IMR-90 (cell line): ENCODE results near the gene NLGN1. TPM values are rescaled to one million over a fixed set of nuclear protein-coding genes. Genes with fewer than 3 reads are reported as not detected.

Source experiments
- ATAC-seq: fragments of 200-7000 bp; cut with Tn5 transposase; 2 replicates; pipeline ENCODE4 v1.9.1; 2020; ENCODE audit warnings: low read depth, mild to moderate bottlenecking, moderate library complexity
- BruUV-seq: library from RNA; stranded (reverse); fragments of 400-500 nt; replicated peaks from 2 replicates; lab custom pipeline; 2021; lab: Mats Ljungman, UMichigan
- CTCF ChIA-PET: fragments of 300-600 bp; formaldehyde crosslinking; extraction: SDS; loops from one replicate; lab custom pipeline; 2021; ENCODE audit warnings: antibody characterized with exemption; lab: Yijun Ruan, JAX
- POLR2A ChIA-PET: fragments of 300-600 bp; sonication (Branson Sonifier 250); formaldehyde crosslinking; loops from one replicate; lab custom pipeline; 2022; ENCODE audit warnings: antibody characterized with exemption; ENCODE audit not compliant: unreplicated experiment; lab: Charles Lee
- DNase-seq: peaks from one replicate; pipeline ENCODE4 v3.0.0; 2013
- H2AFZ ChIP-seq: replicated peaks from 2 replicates; pipeline ENCODE3; 2013; ENCODE audit warnings: low read length, mild to moderate bottlenecking; ENCODE audit not compliant: poor library complexity
- H2AK5ac ChIP-seq: 2 replicates; pipeline ENCODE4 v1.6.1; 2013; ENCODE audit warnings: low read depth, low read length, inconsistent platforms
- H2AK9ac ChIP-seq: replicated peaks from 2 replicates; pipeline ENCODE3; 2013; ENCODE audit warnings: mild to moderate bottlenecking, low read depth, low read length, moderate library complexity; ENCODE audit not compliant: poor library complexity
- H2BK120ac ChIP-seq: 2 replicates; pipeline ENCODE4 v1.6.1; 2013; ENCODE audit warnings: low read depth, low read length, inconsistent platforms
- H2BK15ac ChIP-seq: 3 replicates; pipeline ENCODE4 v1.6.1; 2013; ENCODE audit warnings: low read depth, low read length, inconsistent platforms
- H2BK20ac ChIP-seq: 2 replicates; pipeline ENCODE4 v1.6.1; 2013; ENCODE audit warnings: low read depth, mild to moderate bottlenecking, inconsistent platforms, low read length, moderate library complexity
- H2BK5ac ChIP-seq: 2 replicates; pipeline ENCODE4 v1.6.1; 2013; ENCODE audit warnings: mild to moderate bottlenecking, low read depth, low read length, inconsistent platforms; ENCODE audit not compliant: poor library complexity, severe bottlenecking
- H3K14ac ChIP-seq: replicated peaks from 2 replicates; pipeline ENCODE4 v1.6.1; 2013; ENCODE audit warnings: low read depth, low read length, inconsistent platforms
- H3K18ac ChIP-seq: 2 replicates; pipeline ENCODE4 v1.6.1; 2013; ENCODE audit warnings: low read depth, low read length, control low read depth
- H3K23ac ChIP-seq: 2 replicates; pipeline ENCODE4 v1.6.1; 2013; ENCODE audit warnings: low read depth, low read length, inconsistent platforms
- H3K27ac ChIP-seq: 2 replicates; pipeline ENCODE4 v1.5.1; 2013; ENCODE audit warnings: mild to moderate bottlenecking, control low read depth, low read length; ENCODE audit not compliant: insufficient read depth
- H3K27me3 ChIP-seq: 2 replicates; pipeline ENCODE4 v1.6.1; 2013; ENCODE audit warnings: low read length; ENCODE audit not compliant: control insufficient read depth, insufficient read depth
- H3K36me3 ChIP-seq: 2 replicates; pipeline ENCODE4 v1.6.1; 2013; ENCODE audit warnings: low read length, mixed read lengths; ENCODE audit not compliant: control insufficient read depth, insufficient read depth
- H3K4ac ChIP-seq: 2 replicates; pipeline ENCODE4 v1.6.1; 2013; ENCODE audit warnings: low read depth, low read length, inconsistent platforms
- H3K4me1 ChIP-seq: 2 replicates; pipeline ENCODE4 v1.6.1; 2013; ENCODE audit warnings: low read length, mixed read lengths; ENCODE audit not compliant: control insufficient read depth, insufficient read depth
- H3K4me2 ChIP-seq: 2 replicates; pipeline ENCODE4 v1.6.1; 2013; ENCODE audit warnings: low read depth, mild to moderate bottlenecking, control low read depth, low read length, moderate library complexity
- H3K4me3 ChIP-seq: 2 replicates; pipeline ENCODE4 v1.5.1; 2013; ENCODE audit warnings: low read depth, mild to moderate bottlenecking, control low read depth, low read length, moderate library complexity; ENCODE audit not compliant: insufficient read depth
- H3K56ac ChIP-seq: 2 replicates; pipeline ENCODE4 v1.6.1; 2013; ENCODE audit warnings: low read length, inconsistent platforms; ENCODE audit not compliant: insufficient read depth; ENCODE audit errors: extremely low read depth
- H3K79me1 ChIP-seq, 2 experiments: 2 replicates each; pipeline ENCODE4 v1.6.1; 2013; ENCODE audit warnings: low read length in 2 of 2, inconsistent platforms in 1 of 2, low read depth in 1 of 2
- H3K9ac ChIP-seq: 2 replicates; pipeline ENCODE4 v1.6.1; 2013; ENCODE audit warnings: low read depth, low read length, control low read depth
- H3K9me1 ChIP-seq: 2 replicates; pipeline ENCODE4 v1.6.1; 2013; ENCODE audit warnings: low read length, inconsistent platforms; ENCODE audit not compliant: insufficient read depth
- H3K9me3 ChIP-seq: 2 replicates; pipeline ENCODE4 v1.6.1; 2013; ENCODE audit warnings: low read length; ENCODE audit not compliant: control insufficient read depth, insufficient read depth
- H4K20me1 ChIP-seq: 2 replicates; pipeline ENCODE4 v1.6.1; 2013; ENCODE audit warnings: low read length, inconsistent platforms; ENCODE audit not compliant: insufficient read depth
- H4K5ac ChIP-seq: 2 replicates; pipeline ENCODE4 v1.6.1; 2013; ENCODE audit warnings: mild to moderate bottlenecking, low read depth, low read length, control low read depth
- H4K8ac ChIP-seq, 2 experiments: 2 replicates each; pipeline ENCODE4 v1.6.1; 2013; ENCODE audit warnings: low read depth in 2 of 2, low read length in 2 of 2, control low read depth in 1 of 2, inconsistent platforms in 1 of 2
- H4K91ac ChIP-seq: 2 replicates; pipeline ENCODE4 v1.6.1; 2013; ENCODE audit warnings: low read depth, low read length, inconsistent platforms; ENCODE audit not compliant: insufficient read depth
- RCOR1 ChIP-seq: IDR thresholded peaks from 2 replicates; pipeline ENCODE4 v1.6.1; 2012; ENCODE audit warnings: mild to moderate bottlenecking, low read length, improper control_type of control experiment; ENCODE audit not compliant: insufficient replicate concordance
- SMC3 ChIP-seq: fragments of 150-350 bp; IDR thresholded peaks from 2 replicates; pipeline ENCODE4 v1.6.1; 2016; ENCODE audit warnings: low read depth, mild to moderate bottlenecking, antibody characterized with exemption, low read length, moderate library complexity
- WGBS, 2 experiments: methylation state at CpG; one replicate each; pipeline versions ENCODE4 v1.1.5 to v1.1.7; 2013; ENCODE audit warnings: missing lambda C conversion rate in 2 of 2; ENCODE audit not compliant: insufficient read length in 1 of 2; ENCODE audit errors: extremely low coverage in 2 of 2; 5-methylcytosine and 5-hydroxymethylcytosine counted together
- dilution Hi-C: fragments of 300-500 bp; cut with HindIII; formaldehyde crosslinking; loops from one replicate; pipeline ENCODE4 v1.14.3; 2018; ENCODE audit warnings: low sequenced_read_pairs; ENCODE audit not compliant: unreplicated experiment
- in situ Hi-C: fragments of 300-500 bp; cut with MboI; formaldehyde crosslinking; loops from 3 replicates; pipeline ENCODE4 v1.14.3; 2019; ENCODE audit warnings: low sequenced_read_pairs, inconsistent platforms, mixed read lengths
- intact Hi-C: fragments of 100-400 bp; cut with micrococcal nuclease; formaldehyde crosslinking; loops from 2 replicates; pipeline ENCODE4 v1.10.0; 2022
- polyA plus RNA-seq, 3 experiments: library from polyadenylated mRNA; depleted of rRNA; stranded (reverse); fragments of >200 nt; gene quantifications; 2 replicates each; pipeline ENCODE4 v1.2.3, GENCODE V29; 2012; ENCODE audit warnings: low replicate concordance in 1 of 3
- total RNA-seq: library from RNA; depleted of rRNA; stranded (reverse); fragments of >200 nt; gene quantifications from 2 replicates; pipeline ENCODE4 v1.2.3, GENCODE V29; 2012
- TF ChIP-seq, protein P1 (sequence below): fragments of 150-350 bp; IDR thresholded peaks from 2 replicates; pipeline ENCODE4 v1.6.1; 2017; ENCODE audit warnings: mild to moderate bottlenecking, antibody characterized with exemption, low read length, low read depth

The NLGN1 gene
- total and polyA plus RNA-seq, 2 of the 4 experiments (the other 2 are of a cell fraction), result 1.8 to 12.5 TPM

DNA sequence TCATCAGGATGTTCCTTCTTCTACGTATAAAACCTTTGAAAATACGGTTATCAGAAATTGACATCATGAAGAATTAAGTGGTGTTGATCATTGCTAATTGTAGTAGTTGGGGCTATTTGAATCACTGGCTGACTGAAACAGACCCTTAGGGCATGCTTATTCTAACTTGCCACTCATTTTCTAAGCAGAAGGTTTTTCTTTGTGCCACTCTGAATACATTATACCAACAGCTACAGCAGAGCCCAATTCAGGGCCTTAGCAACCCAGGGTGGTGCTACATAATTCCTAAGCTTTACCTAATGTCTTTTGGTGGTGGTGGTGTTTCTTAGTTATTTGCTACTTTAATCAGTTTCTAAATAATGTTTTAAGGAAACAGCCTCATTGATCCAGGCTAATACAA is 524.2 kb downstream of the NLGN1 start:
- H3K27ac ChIP-seq, result no peak overlapping the region
- H2BK15ac ChIP-seq, result no peak overlapping the region
- H3K4me2 ChIP-seq, result no peak overlapping the region
- no peaks in the 10 kb centered on the region for H3K9me3 ChIP-seq
- no peak overlapping the region for H3K23ac ChIP-seq
- no peak overlapping the region for H2BK20ac ChIP-seq
- H3K14ac ChIP-seq, result no peak overlapping the region
- dilution Hi-C loops, result no loop called here
- H3K56ac ChIP-seq, result no peak overlapping the region
- H3K27me3 ChIP-seq, result no peaks in the 10 kb centered on the region
- POLR2A ChIA-PET, result no interaction called here
- CTCF ChIA-PET, result no interaction called here
- no peak overlapping the region for H3K9ac ChIP-seq
- H3K4ac ChIP-seq, result no peak overlapping the region
- no peak overlapping the region for H2BK120ac ChIP-seq
- BruUV-seq, result no TSS peak
- no peak for TF ChIP-seq RCOR1
- TF ChIP-seq, protein P1, sequence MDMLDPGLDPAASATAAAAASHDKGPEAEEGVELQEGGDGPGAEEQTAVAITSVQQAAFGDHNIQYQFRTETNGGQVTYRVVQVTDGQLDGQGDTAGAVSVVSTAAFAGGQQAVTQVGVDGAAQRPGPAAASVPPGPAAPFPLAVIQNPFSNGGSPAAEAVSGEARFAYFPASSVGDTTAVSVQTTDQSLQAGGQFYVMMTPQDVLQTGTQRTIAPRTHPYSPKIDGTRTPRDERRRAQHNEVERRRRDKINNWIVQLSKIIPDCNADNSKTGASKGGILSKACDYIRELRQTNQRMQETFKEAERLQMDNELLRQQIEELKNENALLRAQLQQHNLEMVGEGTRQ, result no peak
- no peak for TF ChIP-seq SMC3
- intact Hi-C loops, result no loop called here
- H3K18ac ChIP-seq, result no peak overlapping the region
- ATAC-seq, result no peak
- WGBS, 2 experiments, result no CpG with 5 or more reads among the region's 2 CpGs
- H2BK5ac ChIP-seq, result no peak overlapping the region
- H3K36me3 ChIP-seq, result no peaks in the 10 kb centered on the region
- no peak overlapping the region for H3K4me3 ChIP-seq
- no peak for DNase-seq
- no peaks in the 10 kb centered on the region for H4K20me1 ChIP-seq
- no peak overlapping the region for H2AFZ ChIP-seq
- no peaks in the 10 kb centered on the region for H3K9me1 ChIP-seq
- in situ Hi-C loops, result no loop called here
- no peak overlapping the region for H2AK9ac ChIP-seq
- H4K8ac ChIP-seq, result no peak overlapping the region
- no peak overlapping the region for H4K91ac ChIP-seq
- H3K4me1 ChIP-seq, result no peaks in the 10 kb centered on the region
- H4K5ac ChIP-seq, result no peak overlapping the region
- H3K79me1 ChIP-seq, result no peaks in the 10 kb centered on the region
- no peak overlapping the region for H2AK5ac ChIP-seq
